Lung (tissue), 12 donors: ENCODE data around the gene DAPK2. TPM values are rescaled to one million over a fixed set of nuclear protein-coding genes. Genes with fewer than 3 reads are reported as not detected.

Experiments
- ATAC-seq: fragments of 200-7000 bp; cut with Tn5 transposase; one replicate; pipeline ENCODE4 v1.9.1; 2020; ENCODE audit warnings: moderate number of reproducible peaks; ENCODE audit not compliant: insufficient read depth, low FRiP score
- DNase-seq, 3 donors: peaks; one replicate each; pipeline ENCODE4 v3.0.0-alpha.2; 2013 to 2017
- H3K27ac ChIP-seq, 2 donors: one replicate each; pipeline ENCODE4 v1.5.1; 2013; ENCODE audit warnings: mild to moderate bottlenecking in 2 of 2, moderate library complexity in 2 of 2, control low read depth in 1 of 2, inconsistent platforms in 1 of 2, low read depth in 1 of 2, low read length in 1 of 2
- H3K27me3 ChIP-seq, 3 donors: one replicate each; pipeline ENCODE4 v1.5.1; 2013; ENCODE audit warnings: low read length in 2 of 3; ENCODE audit not compliant: control insufficient read depth in 3 of 3, insufficient read depth in 3 of 3
- H3K36me3 ChIP-seq, 4 donors: one replicate each; pipeline ENCODE4 v1.5.1; 2013; ENCODE audit warnings: low read length in 4 of 4, mild to moderate bottlenecking in 1 of 4, moderate library complexity in 1 of 4; ENCODE audit not compliant: control insufficient read depth in 4 of 4, insufficient read depth in 4 of 4
- H3K4me1 ChIP-seq, 5 donors: one replicate each; pipeline ENCODE4 v1.5.1; 2013; ENCODE audit warnings: low read length in 5 of 5, mild to moderate bottlenecking in 2 of 5, moderate library complexity in 1 of 5; ENCODE audit not compliant: control insufficient read depth in 5 of 5, insufficient read depth in 5 of 5
- H3K4me3 ChIP-seq: one replicate; pipeline ENCODE4 v1.5.1; 2013; ENCODE audit warnings: mild to moderate bottlenecking, control low read depth, moderate library complexity
- H3K9ac ChIP-seq, 2 donors: one replicate each; pipeline ENCODE4 v1.5.1; 2013; ENCODE audit warnings: low read length in 2 of 2, control low read depth in 1 of 2; ENCODE audit not compliant: insufficient read depth in 1 of 2
- H3K9me3 ChIP-seq, 4 donors: one replicate each; pipeline ENCODE4 v1.5.1; 2013; ENCODE audit warnings: low read length in 3 of 4, mild to moderate bottlenecking in 1 of 4, moderate library complexity in 1 of 4; ENCODE audit not compliant: control insufficient read depth in 4 of 4, insufficient read depth in 3 of 4
- WGBS, 2 donors: extraction: QIAGEN DNeasy Blood & Tissue Kit; methylation state at CpG; one replicate each; pipeline ENCODE4 v1.1.7; 2013; 5-methylcytosine and 5-hydroxymethylcytosine counted together
- polyA plus RNA-seq, 2 donors: library from polyadenylated mRNA; stranded (reverse); fragments of 200-250 nt; gene quantifications; one replicate each; pipeline ENCODE4 v1.2.1, GENCODE V29; 2013
- total RNA-seq, 2 donors: library from RNA; depleted of rRNA in 1 of 2; stranded (reverse); fragments of >200 nt in 1 of 2; gene quantifications; one replicate each; pipeline ENCODE4 v1.2.1, GENCODE V29; 2014 to 2021
- TF ChIP-seq, protein P1 (sequence below): IDR thresholded peaks from 2 replicates; pipeline ENCODE4 v1.5.1; 2012; ENCODE audit warnings: mild to moderate bottlenecking; ENCODE audit errors: control extremely low read depth, extremely low read depth
- donor health status: control.
- donor health status: control.
- donor health status: Bipolar disorder and iron deficiency.
- donor health status: healthy.
- donor health status: DM: yes; HTN: yes; CAD: no.

The DAPK2 gene
- total and polyA plus RNA-seq, 4 donors, result 20.5 to 59.0 (median 49.1) TPM

DNA sequence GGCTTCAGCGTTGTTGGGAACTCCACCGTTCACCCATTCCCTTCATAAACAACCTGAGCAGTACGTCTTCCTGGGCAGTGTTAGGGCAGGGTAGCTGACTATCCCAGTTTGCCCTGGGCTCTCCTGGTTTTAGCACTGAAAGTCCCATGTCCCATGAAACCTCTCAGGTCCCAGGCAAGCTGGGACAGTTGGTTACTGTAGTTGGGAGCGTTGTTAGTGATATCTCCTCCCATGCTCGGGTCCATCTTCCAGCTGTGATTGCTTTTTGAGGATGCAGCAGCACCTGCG, 151.7 kb downstream of the DAPK2 start:
- no peaks in the 10 kb centered on the region for H3K9me3 ChIP-seq
- H3K27ac ChIP-seq, result no peak overlapping the region
- DNase-seq, result no peak
- H3K36me3 ChIP-seq, result no peaks in the 10 kb centered on the region
- H3K4me1 ChIP-seq, result peaks cover 0 to 21% (median 6%) of the 10 kb centered on the region in 5 donors
- no peak for ATAC-seq
- no peak overlapping the region for H3K9ac ChIP-seq
- no peaks in the 10 kb centered on the region for H3K27me3 ChIP-seq
- H3K4me3 ChIP-seq, result no peak overlapping the region
- TF ChIP-seq, protein P1, sequence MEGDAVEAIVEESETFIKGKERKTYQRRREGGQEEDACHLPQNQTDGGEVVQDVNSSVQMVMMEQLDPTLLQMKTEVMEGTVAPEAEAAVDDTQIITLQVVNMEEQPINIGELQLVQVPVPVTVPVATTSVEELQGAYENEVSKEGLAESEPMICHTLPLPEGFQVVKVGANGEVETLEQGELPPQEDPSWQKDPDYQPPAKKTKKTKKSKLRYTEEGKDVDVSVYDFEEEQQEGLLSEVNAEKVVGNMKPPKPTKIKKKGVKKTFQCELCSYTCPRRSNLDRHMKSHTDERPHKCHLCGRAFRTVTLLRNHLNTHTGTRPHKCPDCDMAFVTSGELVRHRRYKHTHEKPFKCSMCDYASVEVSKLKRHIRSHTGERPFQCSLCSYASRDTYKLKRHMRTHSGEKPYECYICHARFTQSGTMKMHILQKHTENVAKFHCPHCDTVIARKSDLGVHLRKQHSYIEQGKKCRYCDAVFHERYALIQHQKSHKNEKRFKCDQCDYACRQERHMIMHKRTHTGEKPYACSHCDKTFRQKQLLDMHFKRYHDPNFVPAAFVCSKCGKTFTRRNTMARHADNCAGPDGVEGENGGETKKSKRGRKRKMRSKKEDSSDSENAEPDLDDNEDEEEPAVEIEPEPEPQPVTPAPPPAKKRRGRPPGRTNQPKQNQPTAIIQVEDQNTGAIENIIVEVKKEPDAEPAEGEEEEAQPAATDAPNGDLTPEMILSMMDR, result no peak
- 96 to 98% methylated on average over 6 of the region's 6 CpGs for WGBS, 2 donors

- DNase-seq (no peak), ATAC-seq (no peak)
- no peak overlapping the region for H3K4me3 ChIP-seq
- H3K36me3 ChIP-seq, result no peaks in the 10 kb centered on the region
- H3K27ac ChIP-seq, result no peak overlapping the region
- H3K4me1 ChIP-seq, result peaks cover 0 to 21% (median 6%) of the 10 kb centered on the region in 5 donors
- H3K9me3 ChIP-seq, result no peaks in the 10 kb centered on the region
- WGBS, 2 donors, result 92 to 94% methylated on average over 12 of the region's 12 CpGs
- TF ChIP-seq, protein P1, result no peak
- H3K9ac ChIP-seq, result no peak overlapping the region
- H3K27me3 ChIP-seq, result no peaks in the 10 kb centered on the region
Observed at GRCh38 chr15:63893866-63894661, 152.2 kb downstream of the DAPK2 start.

DNA sequence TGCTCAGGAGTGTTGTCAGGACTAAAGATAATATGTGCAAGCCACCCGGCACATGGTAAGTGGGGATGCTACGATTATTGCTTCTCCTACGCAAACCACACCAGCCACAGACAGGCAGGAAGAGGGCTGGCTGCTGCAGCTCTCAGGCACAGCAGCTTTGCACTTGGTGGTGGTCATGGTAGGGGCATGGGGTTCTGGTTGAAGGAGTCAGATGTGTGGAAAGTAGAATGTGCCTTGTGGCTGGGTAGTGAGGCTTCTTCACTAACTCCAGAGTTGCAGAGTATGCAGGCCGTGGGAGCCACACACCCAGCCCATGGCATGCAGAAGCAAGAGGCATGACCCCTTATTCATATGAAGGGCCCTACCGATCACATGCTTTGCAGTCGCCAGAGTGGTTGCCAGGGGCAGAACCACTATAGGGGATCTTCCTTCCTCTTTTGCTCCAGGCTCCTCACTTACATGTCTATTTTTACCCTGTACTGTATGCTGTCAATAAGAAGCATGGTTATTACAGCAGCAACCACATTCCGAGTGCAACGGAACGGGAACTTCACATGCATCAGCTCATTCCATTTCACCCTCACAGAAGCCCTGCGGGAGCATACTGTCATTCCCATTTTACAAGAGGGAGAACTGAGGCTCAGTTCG, 153.4 kb downstream of the DAPK2 start:
- H3K36me3 ChIP-seq, result no peaks in the 10 kb centered on the region
- 37 to 66% methylated on average over 11 of the region's 11 CpGs for WGBS, 2 donors
- peak overlapping the region in 1 of 2 donors; percentile 8 for H3K27ac ChIP-seq
- ATAC-seq (peak; percentile 15), DNase-seq (no peak)
- no peak overlapping the region for H3K9ac ChIP-seq
- H3K4me3 ChIP-seq, result no peak overlapping the region
- TF ChIP-seq, protein P1, result no peak
- peaks cover 0 to 20% (median 6%) of the 10 kb centered on the region in 5 donors for H3K4me1 ChIP-seq
- H3K27me3 ChIP-seq, result no peaks in the 10 kb centered on the region
- H3K9me3 ChIP-seq, result no peaks in the 10 kb centered on the region
